ENCODE results near the gene PSMC5.

The PSMC5 gene

DNA sequence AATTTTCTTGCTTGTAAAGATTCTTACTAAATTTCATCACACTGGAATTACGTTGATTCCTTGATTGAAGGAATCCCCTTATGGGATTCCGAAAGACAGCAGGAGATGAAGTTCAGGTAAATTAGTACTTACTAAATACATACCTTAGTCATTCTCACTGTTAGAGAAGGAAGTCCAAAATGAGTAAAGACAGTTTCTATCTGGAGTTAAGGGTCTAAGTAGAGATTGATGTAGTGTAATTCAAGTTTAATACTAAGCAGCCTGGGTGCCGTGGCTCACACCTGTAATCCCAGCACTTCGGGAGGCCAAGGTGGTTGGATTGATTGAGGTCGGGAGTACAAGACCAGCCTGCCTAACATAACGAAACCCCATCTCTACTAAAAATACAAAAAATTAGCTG, 43.7 kb upstream of the PSMC5 start:
- Histone ChIP-seq H3K9ac (ENCODE audit: low read length) (no peak overlapping the region), H3K27ac (ENCODE audit: low read depth, low read length, poor library complexity, severe bottlenecking) (no peak overlapping the region), H3K4me3 (ENCODE audit: low read depth, low read length, poor library complexity, severe bottlenecking) (no peak overlapping the region), H3K36me3 (ENCODE audit: insufficient read depth, low read length) (peaks cover 84% of the 10 kb centered on the region), H2AFZ (ENCODE audit: low read length) (no peak overlapping the region), H3K4me2 (ENCODE audit: low read length) (no peak overlapping the region), H3F3A (ENCODE audit: insufficient read depth, low read length) (no peaks in the 10 kb centered on the region), H3K79me2 (ENCODE audit: insufficient read depth, low read length) (peaks cover 73% of the 10 kb centered on the region), H3K4me1 (ENCODE audit: insufficient read depth, low read length, severe bottlenecking) (peaks cover 4% of the 10 kb centered on the region), H4K20me1 (ENCODE audit: insufficient read depth, low read length) (peaks cover 3% of the 10 kb centered on the region; the same call in 1 of the 2 replicates), H3K9me3 (ENCODE audit: low read length) (no peaks in the 10 kb centered on the region), H3K27me3 (ENCODE audit: insufficient read depth, low read length) (no peaks in the 10 kb centered on the region), H3K9me2 (ENCODE audit: low read depth, low read length) (no peaks in the 10 kb centered on the region)
- TF ChIP-seq, protein P1, sequence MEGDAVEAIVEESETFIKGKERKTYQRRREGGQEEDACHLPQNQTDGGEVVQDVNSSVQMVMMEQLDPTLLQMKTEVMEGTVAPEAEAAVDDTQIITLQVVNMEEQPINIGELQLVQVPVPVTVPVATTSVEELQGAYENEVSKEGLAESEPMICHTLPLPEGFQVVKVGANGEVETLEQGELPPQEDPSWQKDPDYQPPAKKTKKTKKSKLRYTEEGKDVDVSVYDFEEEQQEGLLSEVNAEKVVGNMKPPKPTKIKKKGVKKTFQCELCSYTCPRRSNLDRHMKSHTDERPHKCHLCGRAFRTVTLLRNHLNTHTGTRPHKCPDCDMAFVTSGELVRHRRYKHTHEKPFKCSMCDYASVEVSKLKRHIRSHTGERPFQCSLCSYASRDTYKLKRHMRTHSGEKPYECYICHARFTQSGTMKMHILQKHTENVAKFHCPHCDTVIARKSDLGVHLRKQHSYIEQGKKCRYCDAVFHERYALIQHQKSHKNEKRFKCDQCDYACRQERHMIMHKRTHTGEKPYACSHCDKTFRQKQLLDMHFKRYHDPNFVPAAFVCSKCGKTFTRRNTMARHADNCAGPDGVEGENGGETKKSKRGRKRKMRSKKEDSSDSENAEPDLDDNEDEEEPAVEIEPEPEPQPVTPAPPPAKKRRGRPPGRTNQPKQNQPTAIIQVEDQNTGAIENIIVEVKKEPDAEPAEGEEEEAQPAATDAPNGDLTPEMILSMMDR (IDR thresholded peaks at IDR 0.05; ENCODE audit: low read length): no peak
- no peak for TF ChIP-seq EZH2 (IDR thresholded peaks at IDR 0.05; ENCODE audit: borderline replicate concordance, low read length)

GRCh38 chr17:63785556-63785955, 41.7 kb upstream of the PSMC5 start:
- H3K9ac ChIP-seq (ENCODE audit: low read length): no peak overlapping the region
- peaks cover 55% of the 10 kb centered on the region for H3K79me2 ChIP-seq (ENCODE audit: insufficient read depth, low read length)
- H3F3A ChIP-seq (ENCODE audit: insufficient read depth, low read length): no peaks in the 10 kb centered on the region

GRCh38 chr17:63786117-63786516, 41.1 kb upstream of the PSMC5 start:
- H4K20me1 ChIP-seq (ENCODE audit: insufficient read depth, low read length): no peaks in the 10 kb centered on the region
- H3K27ac ChIP-seq (ENCODE audit: low read depth, low read length, poor library complexity, severe bottlenecking): no peak overlapping the region
- H3K36me3 ChIP-seq (ENCODE audit: insufficient read depth, low read length): peaks cover 83% of the 10 kb centered on the region

More at GRCh38 chr17:63785556-63785955, 41.7 kb upstream of the PSMC5 start:
- Histone ChIP-seq H3K9me3 (ENCODE audit: low read length) (no peaks in the 10 kb centered on the region), H4K20me1 (ENCODE audit: insufficient read depth, low read length) (no peaks in the 10 kb centered on the region), H3K4me3 (ENCODE audit: low read depth, low read length, poor library complexity, severe bottlenecking) (no peak overlapping the region), H3K27ac (ENCODE audit: low read depth, low read length, poor library complexity, severe bottlenecking) (no peak overlapping the region), H3K9me2 (ENCODE audit: low read depth, low read length) (no peaks in the 10 kb centered on the region), H3K36me3 (ENCODE audit: insufficient read depth, low read length) (peaks cover 85% of the 10 kb centered on the region), H3K27me3 (ENCODE audit: insufficient read depth, low read length) (no peaks in the 10 kb centered on the region), H3K4me1 (ENCODE audit: insufficient read depth, low read length, severe bottlenecking) (peaks cover 4% of the 10 kb centered on the region), H2AFZ (ENCODE audit: low read length) (no peak overlapping the region), H3K4me2 (ENCODE audit: low read length) (no peak overlapping the region)
- TF ChIP-seq EZH2 (IDR thresholded peaks at IDR 0.05; ENCODE audit: borderline replicate concordance, low read length): no peak
- TF ChIP-seq, protein P1 (IDR thresholded peaks at IDR 0.05; ENCODE audit: low read length): no peak

More at GRCh38 chr17:63786117-63786516, 41.1 kb upstream of the PSMC5 start:
- Histone ChIP-seq H3K79me2 (ENCODE audit: insufficient read depth, low read length) (peaks cover 49% of the 10 kb centered on the region), H3K9me2 (ENCODE audit: low read depth, low read length) (no peaks in the 10 kb centered on the region), H3K9ac (ENCODE audit: low read length) (no peak overlapping the region), H3K4me2 (ENCODE audit: low read length) (no peak overlapping the region), H2AFZ (ENCODE audit: low read length) (no peak overlapping the region), H3K9me3 (ENCODE audit: low read length) (no peaks in the 10 kb centered on the region), H3K4me1 (ENCODE audit: insufficient read depth, low read length, severe bottlenecking) (peaks cover 4% of the 10 kb centered on the region), H3F3A (ENCODE audit: insufficient read depth, low read length) (no peaks in the 10 kb centered on the region), H3K4me3 (ENCODE audit: low read depth, low read length, poor library complexity, severe bottlenecking) (no peak overlapping the region), H3K27me3 (ENCODE audit: insufficient read depth, low read length) (no peaks in the 10 kb centered on the region)
- TF ChIP-seq, protein P1 (IDR thresholded peaks at IDR 0.05; ENCODE audit: low read length): no peak
- no peak for TF ChIP-seq EZH2 (IDR thresholded peaks at IDR 0.05; ENCODE audit: borderline replicate concordance, low read length)

Measured in OCI-LY1 (cell line).